Lower leg skin (tissue), 4 donors: ENCODE results near the gene ANKRD9. TPM values are rescaled to one million over a fixed set of nuclear protein-coding genes. Genes with fewer than 3 reads are reported as not detected.

ENCODE experiments used
- DNase-seq, 2 donors: peaks; one replicate each; pipeline ENCODE4 v3.0.0-alpha.2; 2019; ENCODE audit warnings: low spot score in 2 of 2
- H3K4me3 ChIP-seq: fragments of 200-600 bp; sonication (generic); 2 replicates; pipeline ENCODE4 v1.5.1; 2017; ENCODE audit warnings: mild to moderate bottlenecking, low read depth; ENCODE audit not compliant: poor library complexity, severe bottlenecking
- CTCF ChIP-seq, 3 donors: fragments of 450-650 bp; IDR thresholded peaks; one replicate each; pipeline ENCODE4 v1.5.1; 2016; ENCODE audit warnings: antibody characterized with exemption in 3 of 3, mild to moderate bottlenecking in 3 of 3, moderate library complexity in 2 of 3
- POLR2A ChIP-seq, 2 donors: fragments of 450-650 bp; IDR thresholded peaks; one replicate each; pipeline ENCODE4 v1.6.1; 2016 to 2017; ENCODE audit warnings: antibody characterized with exemption in 2 of 2, mild to moderate bottlenecking in 1 of 2, moderate library complexity in 1 of 2
- WGBS, 2 donors: methylation state at CpG; one replicate each; pipeline ENCODE4 v1.1.5; 2018; 5-methylcytosine and 5-hydroxymethylcytosine counted together
- intact Hi-C: fragments of 100-400 bp; cut with DNase I; formaldehyde crosslinking; loops from one replicate; pipeline ENCODE4 v1.15.0; 2023; ENCODE audit warnings: low total_unique reads
- total RNA-seq, 4 donors: library from RNA; depleted of rRNA; stranded (reverse); fragments of >200 nt; gene quantifications; one replicate each; pipeline ENCODE4 v1.1.0, GENCODE V29; 2016

The ANKRD9 gene
- total RNA-seq, 4 donors from 2014 or later: 64.6 to 135 (median 69.4) TPM

GRCh38 chr14:102497998-102498677 lies 11.4 kb downstream of the ANKRD9 start:
- intact Hi-C loops: no loop called here
- TF ChIP-seq CTCF (IDR thresholded peaks at IDR 0.05) (no peak), POLR2A (IDR thresholded peaks at IDR 0.05) (no peak)
- H3K4me3 ChIP-seq: no peak overlapping the region
- WGBS, 2 donors: 87 to 90% methylated on average over 24 to 30 of the region's 30 CpGs
- no peak for DNase-seq

GRCh38 chr14:102496958-102497744 lies 12.4 kb downstream of the ANKRD9 start:
- no peak overlapping the region for H3K4me3 ChIP-seq
- intact Hi-C loops: no loop called here
- DNase-seq: no peak
- WGBS, 2 donors: 93 to 94% methylated on average over 40 to 42 of the region's 42 CpGs
- TF ChIP-seq CTCF (IDR thresholded peaks at IDR 0.05) (no peak), POLR2A (IDR thresholded peaks at IDR 0.05) (no peak)

GRCh38 chr14:102496331-102496691 lies 13.3 kb downstream of the ANKRD9 start:
- 99 to 100% methylated on average over 3 to 10 of the region's 11 CpGs for WGBS, 2 donors
- intact Hi-C loops: no loop called here
- TF ChIP-seq POLR2A (IDR thresholded peaks at IDR 0.05): no peak
- no peak for TF ChIP-seq CTCF (IDR thresholded peaks at IDR 0.05)

GRCh38 chr14:102495491-102496330 lies 13.9 kb downstream of the ANKRD9 start:
- intact Hi-C loops: no loop called here
- WGBS, 2 donors: 94 to 95% methylated on average over 14 to 22 of the region's 26 CpGs
- TF ChIP-seq CTCF (IDR thresholded peaks at IDR 0.05) (no peak), POLR2A (IDR thresholded peaks at IDR 0.05) (no peak)
- DNase-seq: no peak
- H3K4me3 ChIP-seq: no peak overlapping the region

More at GRCh38 chr14:102496331-102496691, 13.3 kb downstream of the ANKRD9 start:
- DNase-seq: no peak
- no peak overlapping the region for H3K4me3 ChIP-seq

GRCh38 chr14:102493585-102493984 lies 16.0 kb downstream of the ANKRD9 start:
- intact Hi-C loops: no loop called here
- no peak overlapping the region for H3K4me3 ChIP-seq
- TF ChIP-seq CTCF (IDR thresholded peaks at IDR 0.05): no peak
- TF ChIP-seq POLR2A (IDR thresholded peaks at IDR 0.05): no peak
- no peak for DNase-seq
- WGBS, 2 donors: 89 to 92% methylated on average over 15 of the region's 15 CpGs
